NCI-H1105 (cell line): ENCODE results near the gene TPK1.
"Not testable (repeated sequence)": the region's sequence is repeated elsewhere in the genome, so short reads cannot be mapped to it uniquely, and the experiment has no call there.

Experiments used
- DNase-seq: peaks from one replicate; lab custom pipeline; 2025; lab: John Stamatoyannopoulos, UW

TPK1 gene

DNA sequence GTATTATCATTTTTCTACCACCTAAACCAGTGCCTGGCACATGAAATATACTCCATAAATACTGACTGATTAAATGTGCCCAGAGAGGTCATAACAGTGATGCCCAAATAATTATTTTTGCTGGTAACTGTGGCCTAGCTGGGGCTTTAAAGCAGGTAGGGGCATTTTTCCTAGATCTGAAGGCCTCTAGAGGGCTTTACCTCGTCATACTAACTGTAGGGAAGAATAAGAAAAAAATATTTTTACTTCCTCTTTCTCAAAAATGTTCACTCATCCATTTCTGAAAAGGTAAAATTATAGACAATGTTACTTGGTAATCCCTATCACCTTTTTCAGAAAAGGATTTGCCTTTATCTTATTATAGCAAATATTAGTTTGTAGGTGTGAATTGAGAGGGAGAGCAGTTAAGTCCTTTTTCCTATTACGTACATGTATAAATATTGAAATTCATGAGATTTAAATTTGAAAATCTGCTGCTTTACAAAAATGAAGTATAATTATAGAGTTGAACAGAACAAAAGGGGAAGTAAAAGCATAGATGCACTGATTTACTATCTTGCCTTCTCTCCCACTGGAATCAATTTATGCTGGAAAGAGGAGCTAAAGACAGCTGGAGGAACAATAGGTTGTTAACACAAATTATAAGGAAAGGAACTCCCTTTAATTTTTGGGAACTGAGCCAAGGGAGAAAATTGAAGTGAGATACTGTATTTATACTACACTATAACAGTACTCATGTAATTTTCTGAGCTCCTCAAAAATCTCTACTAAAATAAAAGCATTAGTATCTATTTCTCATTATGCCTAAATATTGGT is 360.8 kb downstream of the TPK1 start:
- peak; percentile 34 for DNase-seq

DNA sequence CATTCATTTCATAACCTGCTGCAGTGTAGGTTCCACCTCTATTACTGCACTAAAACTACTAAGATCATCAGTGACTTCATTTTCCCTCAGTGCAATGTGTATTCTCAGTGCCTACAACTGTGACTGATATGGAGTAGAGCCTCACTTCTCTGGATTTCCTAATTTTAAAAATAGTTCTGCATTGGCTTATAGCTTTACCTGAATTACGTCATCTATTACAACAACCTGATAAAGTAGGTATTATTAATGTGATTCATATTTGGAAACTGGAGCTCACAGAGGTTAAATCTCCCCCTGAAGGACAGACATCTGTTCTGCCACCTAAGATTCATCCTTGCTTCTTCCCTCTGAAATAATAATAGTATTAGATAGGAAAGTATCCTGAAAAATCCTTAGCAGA is 361.5 kb downstream of the TPK1 start:
- DNase-seq: no peak

DNA sequence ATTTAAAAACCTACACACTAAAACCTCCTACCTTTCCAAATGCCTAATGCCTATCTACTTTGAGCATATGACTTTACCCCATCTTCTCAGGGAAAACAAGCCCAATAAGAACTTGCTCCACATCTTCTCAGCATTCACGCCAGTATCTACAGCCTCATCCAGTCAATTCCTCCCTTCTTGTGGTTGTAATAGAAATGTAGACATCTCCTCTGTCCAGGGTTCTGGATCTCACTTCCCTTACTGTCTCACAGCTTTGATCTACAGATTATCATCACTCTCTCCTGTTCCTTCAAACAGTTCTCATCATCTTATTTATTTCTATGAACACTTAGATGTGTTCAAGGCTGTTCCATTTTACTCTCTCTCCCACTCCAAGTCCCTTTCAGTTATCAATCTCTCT is 361.9 kb downstream of the TPK1 start:
- DNase-seq: no peak

DNA sequence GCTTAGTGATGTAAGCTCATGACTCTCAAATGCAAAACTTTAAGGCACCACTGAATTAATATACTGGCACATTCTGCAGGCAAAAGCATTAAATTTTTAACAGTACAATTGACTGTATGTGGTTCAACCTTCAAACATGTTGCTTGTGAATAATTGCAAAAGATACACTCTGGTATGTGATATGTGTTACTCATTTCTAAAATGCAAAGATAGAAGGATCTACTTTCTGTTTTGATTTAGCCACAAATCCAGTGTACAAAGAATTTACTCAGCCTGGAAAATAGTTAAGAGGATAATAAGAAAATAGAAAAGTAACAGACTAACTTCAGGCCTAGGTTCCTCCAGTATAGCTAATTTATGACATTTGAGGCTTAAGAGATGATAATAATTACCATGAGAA is 365.8 kb downstream of the TPK1 start:
- no peak for DNase-seq

DNA sequence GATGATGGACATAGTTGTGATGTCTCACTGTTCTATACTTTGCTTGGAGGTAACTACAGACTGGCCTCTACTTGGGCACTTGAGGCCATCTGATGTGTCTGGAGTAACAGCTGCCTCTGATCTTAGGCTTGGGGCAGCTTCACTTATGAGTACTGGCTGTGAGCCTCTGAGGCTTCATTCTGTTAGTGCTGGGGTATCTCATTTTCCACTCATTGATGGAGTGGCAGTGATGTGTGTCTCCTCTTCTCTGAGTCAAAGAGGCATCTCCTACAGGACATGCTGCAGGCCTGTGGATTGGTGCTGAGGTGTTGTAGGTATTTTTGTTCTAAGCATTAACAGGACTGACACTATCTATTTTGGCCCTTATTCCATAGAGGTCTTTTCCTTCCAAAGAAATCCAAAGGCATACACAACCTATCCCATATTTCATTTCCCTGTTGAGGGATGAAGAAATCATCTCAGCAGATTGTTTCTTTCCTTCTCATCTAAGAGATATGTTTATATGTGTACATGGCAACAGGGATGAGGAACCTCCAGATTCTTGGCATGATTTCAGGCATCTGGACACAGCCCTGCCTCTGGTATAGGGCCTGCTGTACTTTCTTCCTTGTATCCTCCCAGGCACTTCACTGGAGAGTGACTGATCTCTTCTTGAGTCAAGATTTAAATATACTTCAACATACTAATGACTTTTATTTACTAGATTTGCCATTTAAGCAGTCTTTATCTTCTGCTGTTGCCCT is 366.7 kb downstream of the TPK1 start:
- no peak for DNase-seq

DNA sequence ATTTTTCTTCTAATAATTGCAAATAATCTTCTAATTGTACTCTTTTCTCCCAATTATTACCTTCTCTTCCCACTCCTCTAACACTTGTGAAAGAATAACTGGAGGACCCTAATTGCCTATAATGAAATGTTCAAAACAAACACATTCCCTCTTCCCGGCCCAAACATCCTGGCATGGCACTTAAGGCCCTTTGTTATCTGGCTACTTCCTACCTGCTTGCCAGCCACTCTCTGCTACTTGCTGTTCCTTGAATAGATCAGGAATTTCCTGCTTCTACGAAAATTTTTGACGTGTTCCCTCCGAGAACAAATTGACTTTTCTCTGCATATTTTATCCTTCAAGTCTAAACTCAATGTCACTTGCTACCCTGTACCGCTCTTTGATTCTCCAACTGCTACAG is 376.2 kb downstream of the TPK1 start:
- peak; percentile 40 for DNase-seq

DNA sequence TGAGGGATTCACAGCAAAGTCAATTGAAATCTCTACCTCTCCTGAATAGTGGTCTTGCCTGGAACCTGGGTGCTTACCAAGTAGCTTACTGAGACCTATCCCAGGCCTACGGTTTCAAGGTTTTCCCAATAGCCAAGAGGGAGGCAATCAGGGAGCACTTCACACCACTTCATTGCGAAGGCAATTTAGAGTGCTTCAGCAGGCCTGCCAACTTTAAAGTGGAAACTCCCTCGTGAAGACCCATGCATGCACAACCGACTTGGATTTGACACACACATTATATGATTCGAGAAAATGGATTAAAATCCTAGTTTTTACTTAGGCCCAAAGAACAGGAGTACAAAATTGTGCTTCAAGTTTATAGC is 380.8 kb downstream of the TPK1 start:
- no peak for DNase-seq

DNA sequence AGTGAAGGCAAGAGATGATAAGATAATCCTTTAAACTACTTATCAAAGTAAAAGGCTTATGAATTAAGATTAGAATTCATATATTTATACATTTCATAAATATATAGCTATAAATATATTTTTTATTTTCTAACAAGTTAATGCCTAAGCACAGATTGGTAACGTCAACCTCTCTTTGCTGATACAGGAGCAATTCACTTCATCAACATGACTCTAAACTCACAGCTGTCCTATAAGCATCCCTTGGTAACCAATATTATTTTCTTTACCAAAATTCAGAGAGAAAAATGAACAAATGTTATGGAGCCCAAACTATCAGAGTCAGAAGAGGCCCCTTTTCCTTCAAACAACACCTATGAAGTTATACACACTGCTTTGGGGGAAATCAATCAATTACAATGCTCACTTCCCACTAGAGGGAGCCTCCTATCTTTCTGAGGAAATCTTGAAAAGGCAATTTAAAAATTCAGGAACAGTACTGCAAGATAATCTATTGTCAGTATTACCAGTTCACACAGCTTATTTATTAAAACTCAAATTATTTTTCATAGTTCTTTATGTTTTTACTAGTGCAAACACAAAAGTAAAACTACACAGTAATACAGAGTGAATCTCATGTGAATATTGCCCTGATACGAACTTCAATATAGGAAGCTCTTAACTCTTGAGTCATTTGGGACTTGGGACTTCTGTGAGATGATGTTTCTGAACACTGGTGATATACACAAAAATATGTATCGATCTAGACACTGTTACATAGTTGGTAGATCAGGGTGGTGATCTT is 381.4 kb downstream of the TPK1 start:
- no peak for DNase-seq

DNA sequence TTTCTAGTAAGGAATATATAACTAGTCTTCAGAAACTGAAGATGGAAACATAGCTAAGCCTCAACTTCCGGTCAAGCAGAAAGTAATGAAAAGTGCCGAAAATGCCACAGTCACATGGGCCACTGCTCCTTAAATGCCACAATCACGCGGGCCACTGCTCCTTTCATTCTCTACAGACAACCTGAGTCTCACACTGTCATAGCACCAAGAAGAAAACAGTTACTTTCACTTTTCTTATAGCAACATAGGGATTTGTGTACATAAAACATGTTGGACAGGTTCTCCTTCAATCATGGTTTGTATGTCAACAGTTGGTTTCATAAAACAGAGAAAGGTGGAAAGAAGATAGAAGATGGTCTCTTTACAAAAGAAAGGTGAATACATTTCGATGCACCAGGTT is 383.8 kb downstream of the TPK1 start:
- no peak for DNase-seq

DNA sequence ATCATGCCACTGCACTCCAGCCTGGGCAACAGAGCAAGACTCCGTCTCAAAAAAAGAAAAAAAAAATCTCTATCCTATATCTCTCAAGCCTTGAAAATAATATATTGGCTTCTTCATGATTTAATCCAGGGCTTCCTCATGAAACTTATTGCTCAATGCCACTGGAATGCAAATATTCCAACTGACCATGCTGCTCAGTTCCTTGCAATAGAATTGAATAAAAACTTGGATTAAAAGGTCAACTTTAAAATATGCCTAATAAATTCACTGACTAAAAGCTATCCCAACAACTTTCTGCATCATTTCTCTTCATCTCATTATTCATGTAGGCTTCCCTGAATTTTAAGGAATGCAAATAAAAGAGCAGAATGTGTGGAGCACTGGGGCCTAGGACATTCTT is 390.3 kb downstream of the TPK1 start:
- no peak for DNase-seq

DNA sequence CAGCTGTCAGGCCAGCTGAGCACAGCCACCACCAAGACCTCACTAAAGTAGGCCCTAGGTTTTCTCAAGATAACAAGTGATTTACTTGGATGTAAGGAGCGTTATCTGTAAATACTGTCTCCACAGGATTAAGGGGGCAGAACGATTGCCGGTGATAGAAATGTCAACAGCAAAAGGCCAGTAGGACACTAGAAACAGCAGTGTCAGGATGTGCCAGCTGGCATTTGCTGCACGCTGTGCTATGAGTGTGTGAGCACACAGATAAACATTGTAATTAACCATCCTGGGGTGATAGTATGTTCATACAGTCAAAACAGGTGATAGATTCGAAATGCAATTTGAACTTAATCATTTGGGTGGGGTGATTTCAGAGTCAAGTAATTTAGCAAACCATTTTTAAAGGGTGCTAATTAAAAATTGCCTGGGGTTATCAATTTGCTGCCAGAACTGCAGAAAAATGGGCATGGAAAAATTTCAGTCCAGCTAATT is 396.1 kb downstream of the TPK1 start:
- DNase-seq: no peak

DNA sequence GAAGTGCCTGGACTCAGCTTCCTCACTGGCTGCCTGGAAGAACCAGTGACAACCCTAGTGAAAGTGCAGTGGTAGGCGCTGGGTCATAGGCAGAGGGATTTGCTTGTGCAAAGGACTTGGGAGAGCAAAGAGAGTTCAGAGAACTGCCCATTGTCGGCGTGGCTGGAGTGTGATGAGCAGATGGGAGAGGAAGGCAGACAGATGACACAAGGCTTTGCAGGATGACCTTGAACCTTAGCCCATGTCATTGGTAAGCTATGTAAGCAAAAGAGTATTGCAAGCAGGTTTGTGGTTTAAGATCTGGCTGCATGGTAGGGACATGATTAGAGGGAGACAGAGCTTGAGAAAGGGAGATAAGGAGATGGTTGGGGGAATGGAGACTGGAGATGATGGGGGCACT is 397.1 kb downstream of the TPK1 start:
- no peak for DNase-seq

DNA sequence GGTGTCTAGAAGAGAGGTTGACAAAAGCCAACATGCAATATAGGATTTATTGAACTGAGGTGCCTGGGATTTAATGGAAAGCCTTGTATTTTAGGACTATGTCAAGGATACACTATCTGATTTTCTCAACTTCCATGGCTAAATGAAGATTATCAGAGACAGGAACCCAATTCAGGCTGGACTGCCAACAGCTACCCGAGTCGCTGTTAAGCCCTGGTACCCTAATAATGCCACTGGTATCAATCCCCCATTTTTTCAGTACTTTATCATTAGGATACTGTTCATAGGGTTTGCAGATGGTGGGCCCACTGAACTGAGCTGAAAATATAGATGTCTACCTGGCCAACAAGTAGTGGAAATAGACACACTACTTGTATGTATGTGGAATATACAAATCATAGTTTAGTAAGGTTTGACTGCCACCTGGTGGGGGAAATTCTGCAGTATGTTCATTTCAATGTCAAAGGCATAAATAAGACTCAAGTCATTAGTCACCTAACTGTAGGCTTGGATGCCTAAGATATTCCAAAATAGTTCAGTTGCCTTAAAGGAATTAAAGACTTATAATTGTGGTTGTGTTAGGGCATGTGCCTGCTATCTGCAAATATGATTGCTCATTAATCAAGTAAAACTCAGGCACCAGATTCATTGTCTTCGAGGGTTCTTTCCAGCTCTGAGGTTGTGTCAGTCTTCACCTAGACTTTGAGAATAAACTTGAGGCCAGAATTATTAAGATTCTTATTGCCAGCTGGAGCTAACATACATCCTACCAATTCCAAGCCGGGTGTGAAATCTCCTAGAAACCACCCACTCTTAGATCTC is 398.3 kb downstream of the TPK1 start:
- DNase-seq: peak; percentile 49

DNA sequence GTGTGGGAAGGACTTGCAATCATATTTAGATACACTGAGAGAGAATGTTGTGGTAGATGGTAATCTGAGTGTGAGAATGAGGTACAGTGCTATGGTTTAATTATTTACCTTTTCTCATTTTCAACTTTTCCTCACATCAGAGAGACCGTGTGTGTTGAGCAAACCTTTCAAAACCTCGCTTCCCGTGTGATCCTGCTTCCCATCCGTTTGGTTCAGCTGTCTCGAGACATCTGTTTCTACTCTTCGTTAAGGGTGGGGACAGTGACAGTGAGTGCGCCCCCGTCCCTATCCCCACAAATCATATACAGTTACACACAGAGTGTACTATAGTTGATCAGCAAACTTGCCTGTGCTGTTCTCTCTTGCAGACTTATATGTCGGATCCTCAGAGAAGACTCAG is 399.4 kb downstream of the TPK1 start:
- no peak for DNase-seq

DNA sequence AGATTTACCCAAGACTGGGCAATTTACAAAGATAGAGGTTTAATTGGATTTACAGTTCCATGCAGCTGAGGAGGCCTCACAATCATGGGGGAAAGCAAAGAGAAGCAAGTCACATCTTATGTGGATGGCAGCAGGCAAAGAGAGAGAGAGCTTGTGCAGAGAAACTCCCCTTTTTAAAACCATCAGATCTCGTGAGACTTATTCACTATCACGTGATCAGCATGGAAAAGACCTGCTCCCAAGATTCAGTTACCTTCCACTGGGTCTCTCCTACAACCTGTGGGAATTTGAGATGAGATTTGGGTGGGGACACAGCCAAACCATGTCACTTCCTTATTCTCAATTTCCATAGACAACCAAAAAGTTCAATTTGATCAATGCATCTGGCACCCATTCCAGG is 407.4 kb downstream of the TPK1 start:
- no peak for DNase-seq

DNA sequence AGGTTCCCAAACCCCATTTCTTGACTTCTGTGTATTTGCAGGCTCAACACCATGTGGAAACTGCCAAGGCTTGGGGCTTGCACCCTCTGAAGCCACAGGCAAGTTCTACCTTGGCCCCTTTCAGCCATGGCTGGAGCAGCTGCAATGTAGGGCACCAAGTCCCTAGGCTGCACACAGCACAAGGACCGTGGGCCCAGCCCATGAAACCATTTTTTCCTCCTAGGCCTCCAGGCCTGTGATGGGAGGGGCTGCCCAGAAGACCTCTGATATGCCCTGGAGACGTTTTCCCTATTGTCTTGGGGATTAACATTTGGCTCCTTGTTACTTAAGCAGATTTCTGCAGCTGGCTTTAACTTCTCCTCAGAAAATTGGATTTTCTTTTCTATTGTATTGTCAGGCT is 408.3 kb downstream of the TPK1 start:
- DNase-seq: not testable (repeated sequence)

DNA sequence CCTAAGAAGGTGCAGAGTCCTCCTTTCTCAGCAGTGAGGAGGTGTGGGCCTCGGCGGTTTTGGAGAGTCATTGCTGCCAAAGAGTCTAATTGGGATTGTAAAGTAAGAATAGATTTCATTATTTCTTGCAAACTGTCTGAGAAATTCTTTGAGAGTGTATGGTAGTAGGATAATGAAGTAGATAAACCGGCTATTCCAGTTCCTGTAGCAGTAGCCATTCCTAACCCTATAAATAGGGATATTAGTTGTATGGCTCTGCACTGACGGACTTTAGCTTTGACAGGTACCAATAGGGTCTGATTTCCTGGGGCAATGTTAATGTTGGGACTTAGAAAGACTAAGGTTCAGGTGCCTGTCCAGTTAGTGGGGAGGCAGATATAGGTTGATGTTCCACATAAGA is 416.9 kb downstream of the TPK1 start:
- DNase-seq: not testable (repeated sequence)

DNA sequence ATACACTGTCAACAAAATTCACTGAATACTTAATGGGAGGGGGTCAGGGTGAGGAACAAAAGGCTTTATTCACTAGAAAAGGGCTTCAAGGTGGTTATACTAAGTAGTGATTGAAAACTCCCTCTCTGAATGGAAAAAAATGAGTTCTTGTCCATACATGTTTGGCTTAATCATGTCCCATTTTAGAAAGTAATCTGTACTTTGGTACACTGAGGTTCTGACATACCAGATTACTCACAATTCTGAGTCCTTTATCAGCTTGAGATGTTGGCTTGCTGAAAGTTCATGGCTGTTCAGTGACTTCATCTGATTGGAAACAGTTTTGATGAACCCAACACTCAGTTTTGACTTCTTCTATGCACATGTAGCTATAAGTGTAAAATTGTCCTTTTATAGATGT is 419.5 kb downstream of the TPK1 start:
- no peak for DNase-seq

DNA sequence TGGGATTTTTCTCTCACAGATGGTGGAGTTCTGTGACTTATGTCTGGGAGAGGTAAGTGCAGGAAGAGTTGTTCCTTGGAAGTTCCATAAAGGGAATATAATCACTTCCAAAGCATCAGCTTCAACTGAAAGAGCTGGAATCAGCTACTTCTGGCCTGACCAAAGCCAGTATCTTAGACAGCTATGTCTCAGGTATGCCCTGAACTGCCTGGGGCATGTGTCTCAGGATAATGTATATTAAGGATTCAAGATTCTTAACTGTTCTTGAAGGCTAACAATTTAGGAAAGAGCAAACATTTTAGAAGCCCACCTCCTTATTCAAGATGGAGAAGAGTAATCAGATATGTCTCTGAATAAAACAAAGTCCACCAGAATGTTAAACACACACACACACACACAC is 420.0 kb downstream of the TPK1 start:
- no peak for DNase-seq

DNA sequence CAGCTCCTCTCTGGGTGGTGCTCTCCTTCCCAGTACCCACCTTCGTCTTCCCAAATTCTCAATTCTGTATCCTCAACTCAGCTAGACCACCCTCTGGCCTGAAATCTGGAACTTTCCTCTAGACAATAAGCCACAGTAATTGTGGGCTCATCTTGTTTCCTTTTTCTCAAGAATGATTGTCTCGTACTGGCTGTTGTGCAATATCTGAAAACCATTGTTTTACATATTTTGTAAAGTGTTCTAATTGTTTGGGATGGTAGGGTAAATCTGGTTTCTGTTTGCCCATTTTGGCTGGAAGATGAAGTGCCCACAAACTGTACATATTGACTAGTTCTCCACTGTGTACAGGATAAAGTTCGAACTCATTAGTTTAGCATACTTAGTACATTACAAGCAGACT is 421.0 kb downstream of the TPK1 start:
- no peak for DNase-seq

DNA sequence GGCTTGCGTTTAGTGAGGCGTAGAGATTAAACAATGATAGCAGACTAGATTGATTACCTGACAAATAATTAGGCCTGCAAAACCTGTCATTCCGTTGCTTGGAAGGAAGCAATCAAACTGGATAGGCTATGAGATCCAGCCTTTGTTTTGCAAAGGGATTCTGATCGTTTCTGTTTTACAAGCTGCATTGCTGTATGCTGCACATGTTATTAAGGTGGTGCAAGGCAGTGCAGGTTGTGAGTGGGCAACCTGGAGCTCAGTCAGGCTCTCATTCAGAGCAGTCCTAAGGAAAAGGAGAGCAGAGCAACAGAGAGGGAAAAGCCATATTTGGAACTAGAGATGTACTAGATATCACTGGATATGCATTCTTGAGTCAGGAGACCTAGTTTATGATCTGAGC is 425.4 kb downstream of the TPK1 start:
- DNase-seq: no peak

DNA sequence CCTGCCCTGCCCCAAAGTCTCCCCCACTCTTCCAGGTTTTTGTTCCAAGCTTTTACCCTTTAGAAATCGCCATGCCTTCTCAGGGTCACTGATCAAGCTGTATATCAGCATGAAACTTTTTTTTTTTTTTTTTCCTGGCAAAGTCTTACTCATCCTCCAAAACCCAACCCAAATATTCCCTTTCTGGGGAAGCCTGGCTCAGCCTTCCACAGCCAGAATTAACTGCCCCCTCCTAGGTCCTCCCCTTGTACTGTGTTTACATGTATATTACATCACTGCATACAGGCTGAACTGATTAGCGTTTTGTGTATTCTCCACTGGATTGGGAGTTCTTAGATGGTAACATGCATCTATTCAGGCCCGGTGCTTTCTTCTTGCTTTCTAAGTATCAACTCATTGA is 427.7 kb downstream of the TPK1 start:
- DNase-seq: no peak
